DMS53 treated with DMSO at 0.1 percent for 48 hours (cell line): ENCODE measurements around the gene HUS1.
"Not testable (repeated sequence)": the region's sequence is repeated elsewhere in the genome, so short reads cannot be mapped to it uniquely, and the experiment has no call there.

Source experiments
- DNase-seq: peaks from one replicate; lab custom pipeline; 2025; ENCODE audit not compliant: unreplicated experiment; lab: John Stamatoyannopoulos, UW

HUS1 gene

GRCh38 chr7:47980648-47981047 is 1.2 kb upstream of the HUS1 start:
- not testable (repeated sequence) for DNase-seq

- no peak for DNase-seq
Observed at GRCh38 chr7:47979832-47980181, 392 bp upstream of the HUS1 start.

- no peak for DNase-seq
Observed at GRCh38 chr7:47978790-47979144, 648 bp downstream of the HUS1 start.

GRCh38 chr7:47973739-47974138 is 5.7 kb downstream of the HUS1 start:
- no peak for DNase-seq

GRCh38 chr7:47970761-47971160 is 8.7 kb downstream of the HUS1 start:
- DNase-seq = no peak

GRCh38 chr7:47968847-47969774 is 10.3 kb downstream of the HUS1 start:
- DNase-seq = peak; percentile 60

- no peak for DNase-seq
Observed at GRCh38 chr7:47967708-47968107, 11.7 kb downstream of the HUS1 start.

- DNase-seq = no peak
Observed at GRCh38 chr7:47967123-47967522, 12.3 kb downstream of the HUS1 start.

- no peak for DNase-seq
Observed at GRCh38 chr7:47965456-47965855, 14.0 kb downstream of the HUS1 start.

GRCh38 chr7:47962262-47962661 is 17.2 kb downstream of the HUS1 start:
- DNase-seq = no peak

- no peak for DNase-seq
Observed at GRCh38 chr7:47957156-47957555, 22.3 kb downstream of the HUS1 start.

GRCh38 chr7:47956220-47956619 is 23.2 kb downstream of the HUS1 start:
- no peak for DNase-seq

- no peak for DNase-seq
Observed at GRCh38 chr7:47954231-47954911, 25.0 kb downstream of the HUS1 start.

- DNase-seq = no peak
Observed at GRCh38 chr7:47953822-47954221, 25.6 kb downstream of the HUS1 start.

- no peak for DNase-seq
Observed at GRCh38 chr7:47952224-47952623, 27.2 kb downstream of the HUS1 start.

- peak; percentile 60 for DNase-seq
Observed at GRCh38 chr7:47951374-47951773, 28.0 kb downstream of the HUS1 start.

GRCh38 chr7:47950714-47951113 is 28.7 kb downstream of the HUS1 start:
- no peak for DNase-seq

GRCh38 chr7:47949703-47950102 is 29.7 kb downstream of the HUS1 start:
- DNase-seq = no peak

GRCh38 chr7:47948141-47948790 is 31.1 kb downstream of the HUS1 start, which contains the start of gene PKD1L1:
TSS of gene PKD1L1 (minus strand) at chr7:47948466. CDS start at chr7:47948440, 26 bp downstream.
- no peak for DNase-seq

GRCh38 chr7:47947355-47947749 is 32.1 kb downstream of the HUS1 start:
- DNase-seq = no peak

- no peak for DNase-seq
Observed at GRCh38 chr7:47946581-47947354, 32.6 kb downstream of the HUS1 start.
